OCI-LY7 (cell line): ENCODE results near the gene PRR16. TPM values are rescaled to one million over a fixed set of nuclear protein-coding genes. Genes with fewer than 3 reads are reported as not detected.

Experiments used
- BruUV-seq: library from RNA; stranded (reverse); fragments of 400-500 nt; replicated peaks from 2 replicates; lab custom pipeline; 2021; lab: Mats Ljungman, UMichigan
- CTCF ChIA-PET: fragments of 300-600 bp; sonication (Branson Sonifier 250); formaldehyde crosslinking; loops from one replicate; lab custom pipeline; 2022; ENCODE audit warnings: antibody characterized with exemption; ENCODE audit not compliant: unreplicated experiment; lab: Charles Lee
- POLR2A ChIA-PET: fragments of 300-600 bp; sonication (Branson Sonifier 250); formaldehyde crosslinking; loops from one replicate; lab custom pipeline; 2022; ENCODE audit warnings: antibody characterized with exemption; lab: Charles Lee
- DNase-seq: peaks from one replicate; pipeline ENCODE4 v3.0.0-alpha.2; 2015; ENCODE audit warnings: low spot score
- H2AFZ ChIP-seq: fragments of 200-600 bp; sonication (generic), shearing (Covaris generic); 2 replicates; pipeline ENCODE4 v1.6.1; 2014; ENCODE audit warnings: mild to moderate bottlenecking, antibody characterized with exemption, low read length, moderate library complexity
- H3K27ac ChIP-seq: fragments of 200-600 bp; sonication (generic); 2 replicates; pipeline ENCODE4 v1.5.1; 2014; ENCODE audit warnings: mixed run types, low read depth, mild to moderate bottlenecking, moderate library complexity, low read length, inconsistent platforms; ENCODE audit not compliant: poor library complexity, severe bottlenecking
- H3K36me3 ChIP-seq: fragments of 200-600 bp; sonication (generic); 2 replicates; pipeline ENCODE4 v1.6.1; 2014; ENCODE audit warnings: mild to moderate bottlenecking, antibody characterized with exemption, low read length, moderate library complexity, mixed read lengths; ENCODE audit not compliant: insufficient read depth
- H3K4me1 ChIP-seq: fragments of 200-600 bp; sonication (generic); 2 replicates; pipeline ENCODE4 v1.5.1; 2014; ENCODE audit warnings: mild to moderate bottlenecking, low read length; ENCODE audit not compliant: insufficient read depth, poor library complexity, severe bottlenecking
- H3K4me2 ChIP-seq: fragments of 200-600 bp; sonication (generic); 2 replicates; pipeline ENCODE4 v1.6.1; 2014; ENCODE audit warnings: mild to moderate bottlenecking, low read length
- H3K4me3 ChIP-seq: fragments of 200-600 bp; sonication (generic); 2 replicates; pipeline ENCODE4 v1.5.1; 2014; ENCODE audit warnings: mild to moderate bottlenecking, low read depth, low read length; ENCODE audit not compliant: poor library complexity, severe bottlenecking
- H3K79me2 ChIP-seq: fragments of 200-600 bp; sonication (generic); 2 replicates; pipeline ENCODE4 v1.6.1; 2016; ENCODE audit warnings: low read depth, mild to moderate bottlenecking, low read length, moderate library complexity, mixed read lengths; ENCODE audit not compliant: insufficient read depth
- H3K9me2 ChIP-seq: fragments of 200-600 bp; sonication (generic); 2 replicates; pipeline ENCODE4 v1.6.1; 2016; ENCODE audit warnings: mild to moderate bottlenecking, low read length, mixed read lengths; ENCODE audit not compliant: insufficient read depth
- H3K9me3 ChIP-seq: fragments of 200-600 bp; sonication (generic); 2 replicates; pipeline ENCODE4 v1.6.1; 2014; ENCODE audit warnings: mild to moderate bottlenecking, mixed run types, low read length, mixed read lengths
- H4K20me1 ChIP-seq: fragments of 200-600 bp; sonication (generic); 2 replicates; pipeline ENCODE4 v1.6.1; 2014; ENCODE audit warnings: mild to moderate bottlenecking, antibody characterized with exemption, low read length, moderate library complexity, mixed read lengths; ENCODE audit not compliant: insufficient read depth
- EZH2phosphoT487 ChIP-seq: fragments of 200-600 bp; sonication (generic); IDR thresholded peaks from 2 replicates; pipeline ENCODE4 v1.6.1; 2018; ENCODE audit warnings: low read depth, borderline replicate concordance, mild to moderate bottlenecking, mixed run types, antibody characterized with exemption, low read length, moderate library complexity, mixed read lengths
- intact Hi-C: fragments of 100-400 bp; cut with micrococcal nuclease; formaldehyde crosslinking; loops from one replicate; pipeline ENCODE4 v1.10.0; 2022; ENCODE audit not compliant: unreplicated experiment
- total RNA-seq, 2 experiments: library from RNA; depleted of rRNA in 1 of 2; stranded (reverse); fragments of >200 nt in 1 of 2; shearing (Covaris generic) in 1 of 2; gene quantifications; 2 replicates each; pipeline ENCODE4 v1.2.3, GENCODE V29; 2014 to 2022
- TF ChIP-seq, protein P1 (sequence below): fragments of 200-600 bp; sonication (generic); conservative IDR thresholded peaks from 2 replicates; pipeline ENCODE4 v1.5.1; 2014; ENCODE audit warnings: mild to moderate bottlenecking, antibody characterized with exemption, low read length, moderate library complexity, mixed read lengths

PRR16 gene
- total RNA-seq, 2 experiments from 2014 or later, result not detected

DNA sequence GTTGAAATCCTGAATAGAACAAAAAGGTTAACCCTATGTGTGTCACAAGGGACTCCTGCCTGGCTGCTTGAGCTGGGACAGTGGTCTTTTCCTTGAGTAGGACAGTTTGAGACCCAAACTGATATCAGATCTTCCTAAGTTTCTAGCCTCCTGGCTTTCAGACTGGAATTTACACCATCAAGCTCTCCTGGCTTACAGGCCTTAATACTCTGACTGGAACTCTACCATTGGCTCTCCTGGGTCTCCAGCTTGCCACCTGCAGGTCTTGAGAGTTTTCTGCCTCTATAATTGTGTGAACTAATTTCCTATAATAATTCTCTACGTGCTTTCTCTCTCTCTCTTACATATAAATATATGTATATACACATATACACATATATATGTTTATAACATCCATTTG is 112.5 kb downstream of the PRR16 start:
- Histone ChIP-seq H3K9me3 (no peaks in the 10 kb centered on the region), H3K9me2 (no peaks in the 10 kb centered on the region), H3K4me3 (no peak overlapping the region), H3K27ac (no peak overlapping the region), H4K20me1 (no peaks in the 10 kb centered on the region), H3K36me3 (no peaks in the 10 kb centered on the region), H3K79me2 (no peaks in the 10 kb centered on the region), H3K4me1 (no peaks in the 10 kb centered on the region), H2AFZ (no peak overlapping the region), H3K4me2 (no peak overlapping the region)
- intact Hi-C loops, result no loop called here
- no TSS peak for BruUV-seq
- TF ChIP-seq EZH2phosphoT487, result no peak
- DNase-seq, result no peak
- CTCF ChIA-PET, result no interaction called here
- POLR2A ChIA-PET, result interaction anchor here (0.6 kb wide), 1 partner anchor 50 kb away, joined by 3 read pairs; no protein-coding TSS in a partner anchor

- BruUV-seq, result no TSS peak
- POLR2A ChIA-PET, result no interaction called here
- intact Hi-C loops, result no loop called here
- no peaks in the 10 kb centered on the region for H3K79me2 ChIP-seq
- H3K9me3 ChIP-seq, result no peaks in the 10 kb centered on the region
- TF ChIP-seq EZH2phosphoT487, result no peak
- TF ChIP-seq, protein P1, sequence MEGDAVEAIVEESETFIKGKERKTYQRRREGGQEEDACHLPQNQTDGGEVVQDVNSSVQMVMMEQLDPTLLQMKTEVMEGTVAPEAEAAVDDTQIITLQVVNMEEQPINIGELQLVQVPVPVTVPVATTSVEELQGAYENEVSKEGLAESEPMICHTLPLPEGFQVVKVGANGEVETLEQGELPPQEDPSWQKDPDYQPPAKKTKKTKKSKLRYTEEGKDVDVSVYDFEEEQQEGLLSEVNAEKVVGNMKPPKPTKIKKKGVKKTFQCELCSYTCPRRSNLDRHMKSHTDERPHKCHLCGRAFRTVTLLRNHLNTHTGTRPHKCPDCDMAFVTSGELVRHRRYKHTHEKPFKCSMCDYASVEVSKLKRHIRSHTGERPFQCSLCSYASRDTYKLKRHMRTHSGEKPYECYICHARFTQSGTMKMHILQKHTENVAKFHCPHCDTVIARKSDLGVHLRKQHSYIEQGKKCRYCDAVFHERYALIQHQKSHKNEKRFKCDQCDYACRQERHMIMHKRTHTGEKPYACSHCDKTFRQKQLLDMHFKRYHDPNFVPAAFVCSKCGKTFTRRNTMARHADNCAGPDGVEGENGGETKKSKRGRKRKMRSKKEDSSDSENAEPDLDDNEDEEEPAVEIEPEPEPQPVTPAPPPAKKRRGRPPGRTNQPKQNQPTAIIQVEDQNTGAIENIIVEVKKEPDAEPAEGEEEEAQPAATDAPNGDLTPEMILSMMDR, result no peak
- H3K9me2 ChIP-seq, result no peaks in the 10 kb centered on the region
- DNase-seq, result no peak
- no peak overlapping the region for H3K4me3 ChIP-seq
- CTCF ChIA-PET, result no interaction called here
- H3K36me3 ChIP-seq, result no peaks in the 10 kb centered on the region
- no peak overlapping the region for H2AFZ ChIP-seq
- H4K20me1 ChIP-seq, result no peaks in the 10 kb centered on the region
- no peaks in the 10 kb centered on the region for H3K4me1 ChIP-seq
- no peak overlapping the region for H3K4me2 ChIP-seq
- H3K27ac ChIP-seq, result no peak overlapping the region
Measured at GRCh38 chr5:120582635-120583034, 118.5 kb downstream of the PRR16 start.

DNA sequence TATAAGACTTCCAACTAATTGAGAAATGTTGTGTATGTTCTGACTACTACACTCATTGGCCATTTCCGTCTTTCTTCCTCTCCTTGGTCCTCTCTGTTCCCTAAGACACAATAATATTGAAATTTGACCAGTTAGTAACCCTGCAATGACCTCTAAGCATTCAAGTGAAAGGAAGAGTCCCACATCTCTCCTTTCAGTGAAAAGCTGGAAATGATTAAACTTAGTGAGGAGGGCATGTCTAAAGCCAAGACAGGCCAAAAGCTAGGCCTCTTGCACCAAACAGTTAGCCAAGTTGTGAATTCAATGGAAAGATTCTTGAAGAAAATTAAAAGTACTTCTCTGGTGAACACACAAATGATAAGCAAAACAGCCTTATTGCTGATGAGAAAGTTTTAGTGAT is 122.5 kb downstream of the PRR16 start:
- no peaks in the 10 kb centered on the region for H3K79me2 ChIP-seq
- no peaks in the 10 kb centered on the region for H4K20me1 ChIP-seq
- no peaks in the 10 kb centered on the region for H3K4me1 ChIP-seq
- ChIA-PET CTCF (no interaction called here), POLR2A (no interaction called here)
- no peak for TF ChIP-seq EZH2phosphoT487
- TF ChIP-seq, protein P1, result no peak
- H3K9me3 ChIP-seq, result no peaks in the 10 kb centered on the region
- no TSS peak for BruUV-seq
- intact Hi-C loops, result no loop called here
- 0 out of 2 replicates have a peak, but pooled peaks cover 3% of the 10 kb centered on the region for H3K9me2 ChIP-seq
- no peak overlapping the region for H3K4me2 ChIP-seq
- no peak overlapping the region for H3K4me3 ChIP-seq
- no peaks in the 10 kb centered on the region for H3K36me3 ChIP-seq
- H3K27ac ChIP-seq, result no peak overlapping the region
- H2AFZ ChIP-seq, result no peak overlapping the region
- no peak for DNase-seq
